Measurements from ENCODE around the gene UGT3A2.

DNA sequence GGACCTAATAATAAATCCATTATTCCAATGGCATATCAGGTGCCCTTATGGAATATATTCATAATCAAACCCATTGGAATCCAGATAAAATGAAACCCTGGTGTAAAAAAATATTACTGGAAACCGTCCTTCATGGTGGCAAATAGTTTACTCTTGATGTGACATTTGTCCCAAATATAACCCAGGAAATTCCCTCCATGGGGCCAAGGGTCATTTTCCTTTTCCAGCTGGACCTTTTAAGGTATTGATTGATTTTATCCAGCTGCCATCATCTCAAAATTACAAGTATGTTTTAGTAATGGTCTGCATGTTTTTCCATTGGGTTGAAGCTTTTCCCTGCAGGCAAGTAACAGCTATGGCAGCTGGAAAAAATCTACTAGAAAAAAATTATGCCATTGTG is 67.1 kb downstream of the UGT3A2 start:
- TF ChIP-seq GATA2 (IDR thresholded peaks at IDR 0.05; ENCODE audit: low read depth, low read length) (no peak), GATA3 (IDR thresholded peaks at IDR 0.05; ENCODE audit: low read depth, low read length) (no peak)

Measured in SH-SY5Y (cell line).